HUDEP-2 (cell line): ENCODE measurements around the gene SETD1A.

Experiments used
- DNase-seq, 76 experiments: peaks; one replicate each; lab custom pipeline; 2025; ENCODE audit not compliant: unreplicated experiment in 76 of 76; lab: John Stamatoyannopoulos, UW

SETD1A gene

GRCh38 chr16:30957456-30958174 is at the start of gene SETD1A:
SETD1A (plus strand) TSS chr16:30957754; CDS start chr16:30958732, 978 bp downstream.
- peak in 74 of 76 experiments; percentile 60 to 96 (median 91) for DNase-seq

DNA sequence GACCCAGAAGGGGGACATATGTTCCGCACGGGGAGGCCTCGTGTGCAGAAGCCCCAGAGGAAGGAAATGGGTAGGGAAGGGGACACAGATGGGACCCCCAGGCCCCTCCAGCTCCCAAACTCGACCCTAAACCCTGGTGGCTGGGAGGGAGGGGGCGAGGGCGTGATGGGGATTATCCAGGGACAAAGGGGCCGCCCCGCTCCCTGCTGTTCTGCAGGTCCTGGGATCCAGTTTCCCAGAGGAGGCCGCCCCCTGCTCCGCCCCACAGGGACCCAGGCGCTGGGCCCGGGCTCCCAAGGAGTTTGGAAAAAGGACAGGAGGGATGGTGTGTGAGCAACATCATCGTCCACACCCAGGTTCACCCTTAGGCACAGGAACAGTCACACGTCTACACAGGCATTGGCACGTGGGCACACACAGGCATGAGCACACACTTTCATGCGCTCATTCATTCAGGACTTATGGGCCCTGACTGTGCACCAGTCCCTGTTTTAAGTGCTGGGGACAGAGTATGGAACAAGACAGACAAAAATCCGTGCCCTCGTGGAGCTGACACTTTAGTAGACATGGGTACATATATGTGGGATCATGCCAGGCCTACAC is 47.0 kb upstream of the SETD1A start:
- DNase-seq = no peak

- no peak for DNase-seq
Observed at GRCh38 chr16:30912794-30913412, 44.7 kb upstream of the SETD1A start.

DNA sequence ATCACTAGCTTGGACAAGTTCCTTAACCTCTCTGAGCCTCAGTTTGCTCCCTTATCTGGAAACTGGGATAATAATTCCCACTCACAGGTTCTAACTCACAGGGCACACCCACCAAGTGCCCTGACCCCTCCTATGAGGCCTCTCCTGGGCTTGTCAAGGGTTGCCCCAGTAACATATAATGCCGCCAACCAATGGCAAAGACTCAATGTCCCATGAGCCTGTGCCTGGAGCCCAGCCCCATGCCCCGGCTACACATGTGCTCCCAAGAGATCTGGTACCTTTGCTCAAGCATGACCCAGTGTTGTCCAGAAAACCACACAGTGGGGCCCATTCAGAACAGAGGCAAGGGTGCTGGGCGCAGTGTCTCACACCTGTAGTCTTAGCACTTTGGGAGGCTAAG is 42.7 kb upstream of the SETD1A start:
- no peak for DNase-seq

DNA sequence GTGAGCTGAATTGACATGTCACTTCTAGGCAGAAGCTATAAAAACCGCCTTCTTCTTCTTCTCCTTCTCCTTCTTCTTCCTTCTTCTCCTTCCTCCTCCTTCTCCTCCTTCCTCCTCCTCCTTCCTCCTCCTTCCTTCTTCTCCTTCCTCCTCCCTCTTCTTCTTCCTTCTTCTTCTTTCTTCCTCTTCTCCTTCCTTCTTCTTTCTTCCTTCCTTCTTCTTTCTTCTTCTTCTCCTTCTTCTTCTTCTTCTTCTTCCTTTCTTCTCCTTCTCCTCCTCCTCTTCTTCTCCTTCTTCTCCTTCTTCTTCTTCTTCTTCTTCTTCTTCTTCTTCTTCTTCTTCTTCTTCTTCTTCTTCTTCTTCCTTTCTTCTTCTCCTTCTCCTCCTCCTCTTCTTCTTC is 38.9 kb upstream of the SETD1A start:
- DNase-seq = no peak

GRCh38 chr16:30920891-30921290 is 36.7 kb upstream of the SETD1A start:
- no peak for DNase-seq

- no peak for DNase-seq
Observed at GRCh38 chr16:30921459-30921747, 36.2 kb upstream of the SETD1A start.

DNA sequence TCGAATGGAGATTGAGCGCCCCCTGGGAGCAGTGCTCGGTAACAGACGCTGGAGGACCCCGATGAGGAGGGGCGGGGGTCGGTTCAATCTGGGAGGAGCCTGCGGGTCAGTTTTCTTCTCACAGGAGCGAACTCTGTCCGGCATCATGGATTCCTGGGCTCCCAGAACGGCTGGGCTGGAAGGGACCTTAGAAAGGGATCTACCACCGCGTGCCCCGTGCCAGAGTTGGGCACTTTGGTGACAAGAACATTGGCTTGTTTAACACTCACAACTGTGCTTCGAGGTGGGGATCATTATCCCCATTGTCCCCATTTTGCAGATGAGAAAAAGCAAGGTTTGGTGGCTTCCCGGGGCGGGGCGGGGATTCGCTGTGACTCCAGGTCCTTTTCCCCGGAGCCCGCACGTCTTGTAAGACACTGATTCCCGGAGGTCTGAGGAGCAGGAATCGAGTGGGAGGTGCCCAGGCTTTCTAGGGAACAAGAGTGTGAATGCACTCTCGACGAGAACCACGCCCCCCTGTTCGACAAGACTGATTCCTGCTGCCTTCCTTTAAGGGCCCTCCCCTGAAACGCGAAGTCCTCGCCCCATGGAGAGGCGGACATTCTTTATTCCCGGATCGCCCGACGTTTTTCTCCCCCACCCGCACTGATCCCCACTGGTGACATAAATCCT is 35.7 kb upstream of the SETD1A start:
- peak in 61 of 76 experiments; percentile 16 to 81 (median 59) for DNase-seq

- DNase-seq = peak in 75 of 76 experiments; percentile 93 to 100 (median 98)
Observed at GRCh38 chr16:30922420-30922959, 35.1 kb upstream of the SETD1A start.

- DNase-seq = peak in 75 of 76 experiments; percentile 85 to 99 (median 97)
Observed at GRCh38 chr16:30922960-30923535, 34.5 kb upstream of the SETD1A start.

GRCh38 chr16:30923554-30924075 is 33.9 kb upstream of the SETD1A start, which contains the start of gene FBXL19:
FBXL19 (plus strand) TSS chr16:30923572; CDS start chr16:30925755, 2,183 bp downstream.
- no peak for DNase-seq

DNA sequence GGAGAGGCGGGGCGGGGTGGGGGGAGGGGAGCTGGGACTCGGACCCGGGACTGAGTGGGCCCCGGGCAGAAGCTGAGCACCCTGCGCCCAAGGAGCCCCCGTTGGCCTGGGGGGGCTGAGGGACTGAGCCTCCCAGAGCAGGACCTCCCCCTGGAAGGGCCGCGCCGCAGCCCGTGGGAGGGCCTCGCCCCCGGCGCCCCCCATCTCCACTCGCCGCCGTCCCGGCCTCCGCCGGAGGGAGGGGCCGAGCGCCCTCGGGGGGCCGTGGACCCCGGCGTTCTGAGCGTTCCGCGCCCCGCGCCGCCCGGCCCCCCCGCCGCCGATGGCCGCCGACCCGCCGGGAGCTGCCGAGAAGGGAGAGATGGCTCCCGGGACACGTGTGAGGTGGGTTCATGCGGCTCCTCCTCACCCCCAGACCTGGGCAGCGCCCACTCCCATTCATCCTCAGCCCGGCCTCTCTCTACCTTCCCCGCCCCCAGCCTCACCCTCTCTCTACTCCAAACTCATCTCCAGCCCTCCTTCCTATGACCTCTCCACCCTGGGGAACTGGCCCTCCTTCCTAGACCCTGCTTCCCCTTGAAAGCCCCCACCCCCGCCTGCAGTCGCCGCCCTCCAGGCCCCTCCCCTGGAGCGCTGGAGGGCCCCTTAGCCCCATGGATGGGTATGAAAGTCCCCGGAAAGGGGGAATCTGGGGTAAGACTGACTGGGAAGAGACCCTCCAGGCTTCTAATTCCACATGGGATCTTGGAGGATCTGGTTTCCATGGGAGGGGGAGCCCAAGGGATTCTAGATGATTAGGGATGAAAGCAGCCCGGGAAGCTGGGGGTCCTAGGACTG is 33.3 kb upstream of the SETD1A start:
- DNase-seq = no peak

DNA sequence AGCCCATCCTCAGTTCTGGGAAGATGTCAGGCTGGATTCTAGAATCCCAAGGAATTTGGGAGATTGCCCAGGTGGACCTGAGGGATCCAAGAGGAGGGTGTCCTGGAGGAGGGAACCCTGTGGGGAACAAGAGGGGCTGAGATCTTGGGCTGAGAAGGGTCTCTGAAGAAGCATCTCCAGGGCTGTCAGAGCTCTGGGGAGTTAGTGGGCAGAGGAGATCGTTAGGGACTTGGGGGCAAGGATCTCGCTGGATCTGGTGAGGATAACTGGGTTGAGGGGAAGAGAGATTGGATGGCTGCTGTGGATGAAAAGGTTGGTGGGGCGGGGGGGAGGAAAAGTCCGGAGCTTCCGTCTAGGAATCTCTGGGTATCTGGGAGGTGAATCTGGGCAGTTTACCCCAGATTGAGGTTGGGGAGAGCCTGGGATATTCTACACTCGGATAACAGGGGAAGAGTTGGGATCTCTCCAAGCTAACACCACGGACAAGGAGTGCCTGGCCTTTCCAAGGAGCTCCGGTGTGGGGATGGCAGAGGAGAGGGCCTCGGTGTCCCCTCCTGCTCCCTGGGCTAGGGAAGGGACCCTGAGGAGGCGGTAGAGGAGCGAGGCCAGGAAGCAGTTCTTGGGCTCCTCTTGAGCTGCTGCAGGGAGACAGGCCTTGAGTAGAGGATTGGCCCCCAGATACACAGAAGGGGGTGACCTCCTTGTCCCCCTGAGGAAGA is 32.5 kb upstream of the SETD1A start:
- DNase-seq = no peak

GRCh38 chr16:30925632-30925987 is 31.9 kb upstream of the SETD1A start:
- no peak for DNase-seq

- no peak for DNase-seq
Observed at GRCh38 chr16:30925995-30926811, 31.4 kb upstream of the SETD1A start.

DNA sequence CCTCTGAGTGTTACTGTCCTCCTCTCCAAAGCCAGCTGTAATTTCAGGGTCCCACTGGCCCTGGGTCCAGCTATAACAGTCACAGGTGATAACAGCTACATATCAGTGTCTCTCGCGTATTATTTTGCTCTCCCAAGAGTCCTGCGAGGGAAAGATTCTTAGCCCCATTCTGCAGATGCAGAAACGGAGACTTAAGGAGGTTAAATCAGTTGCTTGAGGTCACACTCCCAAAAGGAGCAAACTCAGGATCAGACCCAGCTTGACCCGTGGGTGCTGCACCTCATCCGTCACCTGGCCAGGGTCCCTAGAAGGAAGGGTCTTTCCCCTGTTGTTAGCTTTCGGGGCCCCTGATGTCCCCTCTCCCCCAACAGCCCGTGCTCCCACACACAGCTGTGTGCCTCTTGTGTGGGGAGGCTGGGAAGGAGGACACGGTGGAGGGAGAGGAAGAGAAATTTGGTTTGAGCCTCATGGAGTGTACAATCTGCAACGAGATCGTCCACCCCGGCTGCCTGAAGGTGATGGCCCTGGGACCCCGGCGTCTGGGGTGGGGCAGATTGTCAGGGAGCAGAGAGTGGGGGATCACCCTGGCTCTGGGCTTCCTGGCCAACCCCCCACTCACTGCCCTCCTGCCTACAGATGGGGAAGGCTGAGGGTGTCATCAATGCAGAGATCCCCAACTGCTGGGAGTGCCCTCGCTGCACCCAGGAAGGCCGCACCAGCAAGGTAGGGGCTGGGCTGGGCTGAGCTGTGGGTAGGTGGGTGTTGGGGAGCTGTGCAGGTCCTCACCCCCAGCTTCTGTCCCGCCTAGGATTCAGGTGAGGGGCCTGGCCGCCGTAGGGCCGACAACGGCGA is 30.4 kb upstream of the SETD1A start:
- no peak for DNase-seq

DNA sequence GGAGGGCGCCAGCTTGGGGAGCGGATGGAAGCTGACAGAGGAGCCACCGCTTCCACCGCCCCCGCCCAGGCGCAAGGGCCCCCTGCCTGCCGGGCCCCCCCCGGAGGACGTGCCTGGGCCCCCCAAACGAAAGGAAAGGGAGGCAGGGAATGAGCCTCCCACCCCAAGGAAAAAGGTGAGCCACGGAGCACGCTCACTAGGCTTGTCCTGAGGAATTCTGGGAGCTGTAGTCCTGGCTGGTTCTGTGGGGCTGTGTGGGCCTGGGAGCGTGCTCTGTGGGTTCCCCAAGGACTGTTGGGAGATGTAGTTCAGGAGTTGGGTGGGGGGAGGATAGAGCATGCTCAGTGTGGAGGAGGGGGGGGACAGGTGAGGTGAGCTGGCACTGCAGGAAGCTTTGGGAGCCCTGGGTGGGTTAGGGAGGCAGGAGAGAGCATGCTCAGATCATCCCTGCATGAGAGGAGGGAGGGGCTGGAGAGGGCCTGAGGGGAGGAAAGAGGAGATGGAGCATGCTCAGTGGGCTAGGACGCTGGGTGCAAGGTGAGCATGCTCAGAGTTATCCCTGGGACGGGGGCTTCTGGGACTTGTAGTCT is 29.7 kb upstream of the SETD1A start:
- DNase-seq = peak in 15 of 76 experiments; percentile 3 to 44 (median 19)
